CD4-positive, alpha-beta T cell (primary cell): ENCODE measurements around the gene ACTR5. TPM values are rescaled to one million over a fixed set of nuclear protein-coding genes. Genes with fewer than 3 reads are reported as not detected.

Source experiments
- ATAC-seq: fragments of 200-7000 bp; cut with Tn5 transposase; one replicate; pipeline ENCODE4 v1.10.0; 2022; ENCODE audit warnings: mild to moderate bottlenecking; ENCODE audit not compliant: poor library complexity
- CTCF ChIA-PET: fragments of 350-600 bp; sonication (Branson Sonifier 250); formaldehyde crosslinking; loops from one replicate; lab custom pipeline; 2021; ENCODE audit warnings: antibody characterized with exemption, inconsistent platforms; lab: Charles Lee
- POLR2A ChIA-PET: fragments of 350-600 bp; sonication (Branson Sonifier 250); formaldehyde crosslinking; loops from one replicate; lab custom pipeline; 2021; ENCODE audit warnings: antibody characterized with exemption, inconsistent platforms; lab: Charles Lee
- DNase-seq, 14 experiments: peaks; one replicate each; pipeline ENCODE4 v3.0.0-alpha.2; 2013 to 2020; ENCODE audit warnings: mixed read lengths in 2 of 14
- H3K27ac ChIP-seq, 2 donors: one replicate each; pipeline versions ENCODE4 v1.5.1 to v1.7.0; 2013; ENCODE audit warnings: low read length in 2 of 2, low read depth in 1 of 2, mild to moderate bottlenecking in 1 of 2
- H3K27me3 ChIP-seq, 2 experiments: 1 replicate in 1 of 2; 2 replicates in 1 of 2; pipeline versions ENCODE4 v1.6.1 to v1.7.0; 2013; ENCODE audit warnings: low read length in 2 of 2, control low read depth in 1 of 2, mild to moderate bottlenecking in 1 of 2, moderate library complexity in 1 of 2; ENCODE audit not compliant: insufficient read depth in 2 of 2, control insufficient read depth in 1 of 2
- H3K36me3 ChIP-seq: one replicate; pipeline ENCODE4 v1.6.1; 2013; ENCODE audit warnings: low read length, control low read depth; ENCODE audit not compliant: insufficient read depth
- H3K4me1 ChIP-seq: one replicate; pipeline ENCODE4 v1.6.1; 2013; ENCODE audit warnings: low read length, control low read depth; ENCODE audit not compliant: insufficient read depth
- H3K4me3 ChIP-seq: one replicate; pipeline ENCODE4 v1.5.1; 2013; ENCODE audit warnings: mild to moderate bottlenecking, low read length, moderate library complexity
- H3K9me3 ChIP-seq, 2 experiments: 1 replicate in 1 of 2; 2 replicates in 1 of 2; pipeline versions ENCODE4 v1.6.1 to v1.7.0; 2013; ENCODE audit warnings: low read length in 2 of 2, mild to moderate bottlenecking in 2 of 2, control low read depth in 1 of 2, moderate library complexity in 1 of 2; ENCODE audit not compliant: control insufficient read depth in 1 of 2, insufficient read depth in 1 of 2
- H3K27ac Mint-ChIP-seq: one replicate; pipeline ENCODE4 v1.8.0; 2020; ENCODE audit warnings: mixed read lengths
- H3K27me3 Mint-ChIP-seq: one replicate; pipeline ENCODE4 v1.8.0; 2021; ENCODE audit warnings: mixed read lengths
- H3K36me3 Mint-ChIP-seq: one replicate; pipeline ENCODE4 v1.8.0; 2021; ENCODE audit warnings: low read depth, mixed read lengths
- H3K4me1 Mint-ChIP-seq: one replicate; pipeline ENCODE4 v1.8.0; 2021; ENCODE audit warnings: low read depth, mixed read lengths
- H3K4me3 Mint-ChIP-seq: one replicate; pipeline ENCODE4 v1.8.0; 2020; ENCODE audit warnings: mild to moderate bottlenecking, mixed read lengths
- H3K9me3 Mint-ChIP-seq: one replicate; pipeline ENCODE4 v1.8.0; 2020; ENCODE audit warnings: mixed read lengths
- intact Hi-C, 2 experiments: fragments of 100-400 bp; cut with DNase I in 1 of 2; cut with micrococcal nuclease in 1 of 2; formaldehyde crosslinking; loops; one replicate each; pipeline versions ENCODE4 v1.15.1 to v1.9.0; 2023 to 2025; cut with DNase I, micrococcal nuclease
- total RNA-seq, 174 experiments: library from RNA in 2 of 174; stranded (reverse) in 2 of 174; gene quantifications; one replicate each; pipeline ENCODE4 v1.2.3 and lab custom pipeline; 2021 to 2026
- TF ChIP-seq, protein P1 (sequence below): fragments of 200-600 bp; IDR thresholded peaks from one replicate; pipeline ENCODE4 v1.8.0; 2022; ENCODE audit warnings: antibody characterized with exemption, mild to moderate bottlenecking

The ACTR5 gene
- total RNA-seq, 2 experiments from 2014 or later = 11.1 to 11.9 TPM

DNA sequence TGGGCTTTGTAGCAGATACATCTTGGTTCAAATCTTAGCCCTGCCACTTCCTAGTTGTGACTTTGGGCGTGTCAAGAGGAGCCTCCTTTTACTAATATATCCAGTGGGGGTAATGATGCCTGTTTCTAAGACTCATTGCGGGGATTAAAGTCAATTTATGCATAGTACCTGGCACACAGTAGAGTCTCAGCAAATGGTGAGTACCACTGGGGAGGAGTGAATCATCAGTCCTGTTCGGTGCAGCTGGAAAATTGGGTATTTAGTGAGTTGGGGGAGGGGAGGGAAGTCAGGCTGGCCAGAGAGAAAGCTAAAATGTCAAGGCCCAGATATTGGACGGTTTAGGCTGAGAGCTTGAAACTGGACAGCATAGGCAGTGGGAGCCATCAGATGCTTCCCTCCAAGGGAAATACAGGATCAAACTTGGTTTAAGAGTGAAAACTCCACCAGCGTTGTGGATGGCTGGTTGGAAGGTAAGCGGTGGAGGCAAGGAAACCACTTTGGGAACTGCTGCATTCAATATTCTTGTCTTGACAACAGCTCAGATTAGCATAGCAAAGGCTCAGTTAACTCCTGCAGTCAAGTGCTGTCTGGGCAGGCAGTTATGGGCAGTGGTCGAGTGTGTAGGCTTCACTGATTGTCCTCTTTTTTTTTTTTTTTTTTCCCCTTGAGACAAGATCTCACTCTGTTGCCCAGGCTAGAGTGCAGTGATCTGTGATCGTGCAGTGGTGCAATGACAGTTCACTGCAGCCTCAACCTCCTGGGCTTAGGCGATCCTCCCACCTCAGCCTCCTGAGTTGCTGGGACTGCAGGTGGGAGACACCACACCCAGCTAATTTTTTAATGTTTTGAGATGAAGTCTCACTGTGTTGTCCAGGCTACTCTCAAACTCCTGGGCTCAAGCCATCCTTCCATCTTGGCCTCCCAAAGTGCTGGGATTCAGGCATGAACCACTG lies 70.1 kb downstream of the ACTR5 start:
- ATAC-seq (no peak), DNase-seq (no peak)
- H3K4me3 Mint-ChIP-seq = no peak overlapping the region
- TF ChIP-seq, protein P1, sequence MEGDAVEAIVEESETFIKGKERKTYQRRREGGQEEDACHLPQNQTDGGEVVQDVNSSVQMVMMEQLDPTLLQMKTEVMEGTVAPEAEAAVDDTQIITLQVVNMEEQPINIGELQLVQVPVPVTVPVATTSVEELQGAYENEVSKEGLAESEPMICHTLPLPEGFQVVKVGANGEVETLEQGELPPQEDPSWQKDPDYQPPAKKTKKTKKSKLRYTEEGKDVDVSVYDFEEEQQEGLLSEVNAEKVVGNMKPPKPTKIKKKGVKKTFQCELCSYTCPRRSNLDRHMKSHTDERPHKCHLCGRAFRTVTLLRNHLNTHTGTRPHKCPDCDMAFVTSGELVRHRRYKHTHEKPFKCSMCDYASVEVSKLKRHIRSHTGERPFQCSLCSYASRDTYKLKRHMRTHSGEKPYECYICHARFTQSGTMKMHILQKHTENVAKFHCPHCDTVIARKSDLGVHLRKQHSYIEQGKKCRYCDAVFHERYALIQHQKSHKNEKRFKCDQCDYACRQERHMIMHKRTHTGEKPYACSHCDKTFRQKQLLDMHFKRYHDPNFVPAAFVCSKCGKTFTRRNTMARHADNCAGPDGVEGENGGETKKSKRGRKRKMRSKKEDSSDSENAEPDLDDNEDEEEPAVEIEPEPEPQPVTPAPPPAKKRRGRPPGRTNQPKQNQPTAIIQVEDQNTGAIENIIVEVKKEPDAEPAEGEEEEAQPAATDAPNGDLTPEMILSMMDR = no peak
- POLR2A ChIA-PET = interaction anchor here (0.5 to 2.2 kb wide), 3 partner anchors 11 to 56 kb away, joined by 3 to 12 read pairs (median 6); partner anchors contain the start of gene PPP1R16B
- H3K27me3 Mint-ChIP-seq = no peaks in the 10 kb centered on the region
- H3K27ac ChIP-seq = no peak overlapping the region
- no peak overlapping the region for H3K4me3 ChIP-seq
- peaks cover 8 to 10% of the 10 kb centered on the region in 2 experiments for H3K9me3 ChIP-seq
- peaks cover 32% of the 10 kb centered on the region for H3K36me3 ChIP-seq
- intact Hi-C loops = no loop called here
- peaks cover 73% of the 10 kb centered on the region for H3K4me1 Mint-ChIP-seq
- H3K9me3 Mint-ChIP-seq = peaks cover 7% of the 10 kb centered on the region
- CTCF ChIA-PET = no interaction called here
- H3K27ac Mint-ChIP-seq = peak overlapping the region; percentile 9
- H3K36me3 Mint-ChIP-seq = peaks cover 75% of the 10 kb centered on the region
- H3K4me1 ChIP-seq = peaks cover 31% of the 10 kb centered on the region
- no peaks in the 10 kb centered on the region for H3K27me3 ChIP-seq

Other genes with a start within 250 kb of the ACTR5 start
- gene ADIG, start 167.3 kb upstream of the ACTR5 start, total RNA-seq = not detected
- not detected for gene ARHGAP40, start 146.7 kb upstream of the ACTR5 start, total RNA-seq
- not detected for gene SLC32A1, start 24.0 kb upstream of the ACTR5 start, total RNA-seq
- gene PPP1R16B, start 57.2 kb downstream of the ACTR5 start, total RNA-seq = 10 to 100 TPM; 87.6 to 91.1 TPM
- gene FAM83D, start 178.0 kb downstream of the ACTR5 start, total RNA-seq = 1 to 10 TPM; 1.8 to 1.9 TPM
- gene DHX35, start 213.9 kb downstream of the ACTR5 start, total RNA-seq = 1 to 10 TPM; 7.3 to 7.6 TPM